Esophagus muscularis mucosa (tissue), 4 donors: Measurements from ENCODE around the gene ATP5MC2. TPM values are rescaled to one million over a fixed set of nuclear protein-coding genes. Genes with fewer than 3 reads are reported as not detected.

Experiments used
- DNase-seq: peaks from one replicate; pipeline ENCODE4 v3.0.0-alpha.2; 2017; ENCODE audit errors: extremely low spot score
- H3K27ac ChIP-seq, 4 donors: fragments of 200-600 bp; sonication (generic); replicated peaks in 1 of 4; 1 replicate in 3 of 4; 2 replicates in 1 of 4; pipeline ENCODE4 v1.5.1; 2016 to 2019; ENCODE audit warnings: mild to moderate bottlenecking in 1 of 4
- H3K27me3 ChIP-seq, 4 donors: fragments of 200-600 bp; sonication (generic); one replicate each; pipeline versions ENCODE4 v1.5.1 to v1.6.0; 2016 to 2019
- H3K36me3 ChIP-seq, 4 donors: fragments of 200-600 bp; sonication (generic); one replicate each; pipeline ENCODE4 v1.5.1; 2016 to 2019
- H3K4me1 ChIP-seq, 4 donors: fragments of 200-600 bp; sonication (generic); one replicate each; pipeline ENCODE4 v1.5.1; 2016 to 2019
- H3K4me3 ChIP-seq, 4 donors: fragments of 200-600 bp; sonication (generic); 1 replicate in 2 of 4; 2 replicates in 2 of 4; pipeline ENCODE4 v1.5.1; 2016 to 2019; ENCODE audit warnings: mild to moderate bottlenecking in 4 of 4, moderate library complexity in 1 of 4
- H3K9me3 ChIP-seq, 4 donors: fragments of 200-600 bp; sonication (generic); 1 replicate in 3 of 4; 2 replicates in 1 of 4; pipeline ENCODE4 v1.5.1; 2016 to 2019
- CTCF ChIP-seq, 3 experiments: fragments of 200-600 bp in 2 of 3; fragments of 450-650 bp in 1 of 3; sonication (generic) in 2 of 3; IDR thresholded peaks; one replicate each; pipeline ENCODE4 v1.5.1; 2017 to 2019; ENCODE audit warnings: antibody characterized with exemption in 3 of 3, mild to moderate bottlenecking in 2 of 3, moderate library complexity in 1 of 3
- EP300 ChIP-seq: sonication (generic); formaldehyde crosslinking; IDR thresholded peaks from one replicate; pipeline ENCODE4 v1.6.1; 2017; ENCODE audit warnings: antibody characterized with exemption
- POLR2A ChIP-seq: fragments of 450-650 bp; IDR thresholded peaks from one replicate; pipeline ENCODE4 v1.6.1; 2017; ENCODE audit warnings: antibody characterized with exemption, moderate library complexity, mild to moderate bottlenecking, low read depth
- POLR2AphosphoS5 ChIP-seq, 2 donors: sonication (generic); formaldehyde crosslinking; IDR thresholded peaks; one replicate each; pipeline ENCODE4 v1.6.1; 2017; ENCODE audit warnings: antibody characterized with exemption in 2 of 2
- WGBS: methylation state at CpG from one replicate; pipeline ENCODE4 v1.1.5; 2018; 5-methylcytosine and 5-hydroxymethylcytosine counted together
- intact Hi-C: fragments of 100-400 bp; cut with DNase I; formaldehyde crosslinking; loops from one replicate; pipeline ENCODE4 v1.15.1; 2023
- total RNA-seq, 4 donors: library from RNA; depleted of rRNA; stranded (reverse); fragments of >200 nt; gene quantifications; one replicate each; pipeline versions ENCODE4 v1.1.0 to v1.2.1, GENCODE V29; 2016

ATP5MC2 gene
- total RNA-seq, 4 donors from 2014 or later, result 204 to 266 (median 235) TPM

GRCh38 chr12:53717319-53717718 lies 41.4 kb upstream of the ATP5MC2 start:
- TF ChIP-seq CTCF (IDR thresholded peaks at IDR 0.05), result no peak
- Histone ChIP-seq H3K9me3 (no peaks in the 10 kb centered on the region), H3K36me3 (peaks cover 81 to 100% (median 99%) of the 10 kb centered on the region in 4 donors), H3K4me1 (no peaks in the 10 kb centered on the region), H3K4me3 (no peak overlapping the region), H3K27me3 (no peaks in the 10 kb centered on the region), H3K27ac (no peak overlapping the region)
- 86% methylated on average over 5 of the region's 5 CpGs for WGBS
- intact Hi-C loops, result no loop called here
- no peak for DNase-seq

- no peak overlapping the region for H3K27ac ChIP-seq
- H3K27me3 ChIP-seq, result no peaks in the 10 kb centered on the region
- H3K9me3 ChIP-seq, result no peaks in the 10 kb centered on the region
- no peak for DNase-seq
- H3K36me3 ChIP-seq, result peaks cover 57 to 84% (median 74%) of the 10 kb centered on the region in 4 donors
- WGBS, result 95% methylated on average over 4 of the region's 4 CpGs
- TF ChIP-seq POLR2A (no peak), CTCF (IDR thresholded peaks at IDR 0.05) (no peak), POLR2AphosphoS5 (IDR thresholded peaks at IDR 0.05) (no peak), EP300 (no peak)
- intact Hi-C loops, result no loop called here
- H3K4me1 ChIP-seq, result no peaks in the 10 kb centered on the region
- no peak overlapping the region for H3K4me3 ChIP-seq
These were observed 38.1 kb upstream of the ATP5MC2 start for GRCh38 chr12:53714004-53714403.

- Histone ChIP-seq H3K27me3 (no peaks in the 10 kb centered on the region), H3K4me1 (no peaks in the 10 kb centered on the region), H3K4me3 (no peak overlapping the region), H3K9me3 (no peaks in the 10 kb centered on the region), H3K27ac (no peak overlapping the region), H3K36me3 (peaks cover 52 to 79% (median 69%) of the 10 kb centered on the region in 4 donors)
- intact Hi-C loops, result no loop called here
- 67% methylated on average over 6 of the region's 9 CpGs for WGBS
- TF ChIP-seq CTCF (IDR thresholded peaks at IDR 0.05), result no peak
- TF ChIP-seq EP300, result no peak
- no peak for TF ChIP-seq POLR2AphosphoS5 (IDR thresholded peaks at IDR 0.05)
- TF ChIP-seq POLR2A, result no peak
- DNase-seq, result no peak
These were observed 37.6 kb upstream of the ATP5MC2 start for GRCh38 chr12:53713516-53713915.

GRCh38 chr12:53712059-53712643 lies 36.3 kb upstream of the ATP5MC2 start:
- H3K4me1 ChIP-seq, result no peaks in the 10 kb centered on the region
- H3K9me3 ChIP-seq, result no peaks in the 10 kb centered on the region
- no peak overlapping the region for H3K4me3 ChIP-seq
- H3K27ac ChIP-seq, result no peak overlapping the region
- DNase-seq, result no peak
- peaks cover 0 to 5% (median 0%) of the 10 kb centered on the region in 4 donors for H3K27me3 ChIP-seq
- peaks cover 52 to 65% (median 57%) of the 10 kb centered on the region in 4 donors for H3K36me3 ChIP-seq
- TF ChIP-seq CTCF (IDR thresholded peaks at IDR 0.05) (no peak), EP300 (no peak), POLR2AphosphoS5 (IDR thresholded peaks at IDR 0.05) (no peak), POLR2A (no peak)
- intact Hi-C loops, result no loop called here
- WGBS, result 74% methylated on average over 8 of the region's 8 CpGs

- 39% methylated on average over 6 of the region's 6 CpGs for WGBS
- peaks cover 0 to 24% (median 5%) of the 10 kb centered on the region in 4 donors for H3K27me3 ChIP-seq
- no peak overlapping the region for H3K27ac ChIP-seq
- no peak overlapping the region for H3K4me3 ChIP-seq
- TF ChIP-seq EP300, result no peak
- TF ChIP-seq CTCF (IDR thresholded peaks at IDR 0.05), result no peak
- TF ChIP-seq POLR2A, result no peak
- no peak for TF ChIP-seq POLR2AphosphoS5 (IDR thresholded peaks at IDR 0.05)
- no peaks in the 10 kb centered on the region for H3K4me1 ChIP-seq
- DNase-seq, result no peak
- intact Hi-C loops, result no loop called here
- no peaks in the 10 kb centered on the region for H3K9me3 ChIP-seq
- H3K36me3 ChIP-seq, result peaks cover 34 to 45% (median 37%) of the 10 kb centered on the region in 4 donors
These were observed 34.2 kb upstream of the ATP5MC2 start for GRCh38 chr12:53710091-53710490.
